SK-N-SH (cell line): ENCODE results near the gene CAMK2B. TPM values are rescaled to one million over a fixed set of nuclear protein-coding genes. Genes with fewer than 3 reads are reported as not detected.

ENCODE experiments used
- CTCF ChIA-PET: fragments of 300-600, 350-600 bp; formaldehyde crosslinking; extraction: SDS; loops from one replicate; lab custom pipeline; 2021; lab: Yijun Ruan, JAX
- POLR2A ChIA-PET: fragments of 350-600 bp; sonication (Branson Sonifier 250); formaldehyde crosslinking; extraction: SDS; loops from one replicate; lab custom pipeline; 2020; ENCODE audit warnings: antibody characterized with exemption, inconsistent platforms; lab: Yijun Ruan, JAX
- DNase-seq: peaks from one replicate; pipeline ENCODE4 v3.0.0; 2012
- H2AFZ ChIP-seq: fragments of 200-600 bp; sonication (generic); 2 replicates; pipeline ENCODE4 v1.8.1; 2016; ENCODE audit warnings: antibody characterized with exemption, mild to moderate bottlenecking, low read depth
- H3F3A ChIP-seq: fragments of 200-600 bp; sonication (generic); replicated peaks from 2 replicates; pipeline ENCODE3; 2016; ENCODE audit warnings: antibody characterized with exemption, mild to moderate bottlenecking; ENCODE audit not compliant: insufficient read depth
- H3K27ac ChIP-seq, 2 experiments: fragments of 200-500 bp in 1 of 2; fragments of 200-600 bp in 1 of 2; sonication (Bioruptor generic) in 1 of 2; sonication (generic), shearing (Covaris generic) in 1 of 2; 2 replicates each; pipeline versions ENCODE4 v1.5.1 to v1.6.1; 2014 to 2016; ENCODE audit warnings: low read depth in 2 of 2, inconsistent platforms in 1 of 2, low read length in 1 of 2, mild to moderate bottlenecking in 1 of 2, mixed read lengths in 1 of 2
- H3K27me3 ChIP-seq: fragments of 200-600 bp; sonication (generic), shearing (Covaris generic); 2 replicates; pipeline ENCODE4 v1.6.1; 2016; ENCODE audit warnings: mixed run types; ENCODE audit not compliant: insufficient read depth
- H3K36me3 ChIP-seq, 2 experiments: fragments of 200-500 bp in 1 of 2; fragments of 200-600 bp in 1 of 2; sonication (Bioruptor generic) in 1 of 2; sonication (generic) in 1 of 2; replicated peaks in 1 of 2; 2 replicates each; pipeline versions ENCODE3 to v1.5.1; 2014 to 2016; ENCODE audit warnings: low read length in 1 of 2, mild to moderate bottlenecking in 1 of 2; ENCODE audit not compliant: insufficient read depth in 2 of 2, control insufficient read depth in 1 of 2
- H3K4me1 ChIP-seq, 2 experiments: fragments of 200-500 bp in 1 of 2; fragments of 200-600 bp in 1 of 2; sonication (Bioruptor generic) in 1 of 2; sonication (generic), shearing (Covaris generic) in 1 of 2; 2 replicates each; pipeline versions ENCODE4 v1.5.1 to v1.6.1; 2014 to 2016; ENCODE audit warnings: low read depth in 1 of 2, low read length in 1 of 2, mixed run types in 1 of 2; ENCODE audit not compliant: insufficient read depth in 2 of 2, control insufficient read depth in 1 of 2
- H3K4me2 ChIP-seq: fragments of 200-600 bp; sonication (generic), shearing (Covaris generic); 2 replicates; pipeline ENCODE4 v1.6.1; 2017; ENCODE audit warnings: mixed run types
- H3K4me3 ChIP-seq, 2 experiments: fragments of 200-500 bp in 1 of 2; fragments of 200-600 bp in 1 of 2; sonication (Bioruptor generic) in 1 of 2; sonication (generic), shearing (Covaris generic) in 1 of 2; 2 replicates each; pipeline versions ENCODE4 v1.5.1 to v1.8.1; 2014 to 2016; ENCODE audit warnings: low read depth in 2 of 2, inconsistent platforms in 1 of 2, low read length in 1 of 2, mild to moderate bottlenecking in 1 of 2, mixed read lengths in 1 of 2, moderate library complexity in 1 of 2
- H3K79me2 ChIP-seq: fragments of 200-600 bp; sonication (generic); 2 replicates; pipeline ENCODE4 v1.8.1; 2017; ENCODE audit warnings: mild to moderate bottlenecking; ENCODE audit not compliant: insufficient read depth
- H3K9ac ChIP-seq: fragments of 200-600 bp; sonication (generic); 2 replicates; pipeline ENCODE4 v1.6.1; 2017; ENCODE audit warnings: mixed run types
- H3K9me2 ChIP-seq: fragments of 200-600 bp; sonication (generic); 2 replicates; pipeline ENCODE4 v1.6.1; 2017; ENCODE audit warnings: mixed run types
- H3K9me3 ChIP-seq: fragments of 200-600 bp; sonication (generic); 2 replicates; pipeline ENCODE4 v1.6.1; 2017; ENCODE audit warnings: mixed run types, mild to moderate bottlenecking, moderate library complexity
- H4K20me1 ChIP-seq: fragments of 200-600 bp; sonication (generic); 2 replicates; pipeline ENCODE4 v1.6.1; 2017; ENCODE audit warnings: mild to moderate bottlenecking, mixed run types; ENCODE audit not compliant: insufficient read depth
- CTCF ChIP-seq: fragments of 200-600 bp; sonication (generic); IDR thresholded peaks from 2 replicates; pipeline ENCODE4 v1.6.1; 2017; ENCODE audit warnings: antibody characterized with exemption, mild to moderate bottlenecking, moderate library complexity
- EZH2phosphoT487 ChIP-seq: fragments of 200-600 bp; sonication (generic); IDR thresholded peaks from 2 replicates; pipeline ENCODE4 v1.6.1; 2017; ENCODE audit warnings: low read depth, mixed run types, mild to moderate bottlenecking, antibody characterized with exemption, moderate library complexity, borderline replicate concordance
- FOXJ3 ChIP-seq: sonication (generic); formaldehyde crosslinking; IDR thresholded peaks from 2 replicates; pipeline ENCODE4 v1.5.1; 2020; ENCODE audit warnings: mild to moderate bottlenecking, missing genetic modification reagents
- GABPA ChIP-seq: IDR thresholded peaks from 2 replicates; pipeline ENCODE4 v1.4.0; 2012; ENCODE audit warnings: low read depth, mild to moderate bottlenecking
- GATA2 ChIP-seq: sonication (generic); formaldehyde crosslinking; IDR thresholded peaks from 2 replicates; pipeline ENCODE4 v1.5.0; 2020; ENCODE audit warnings: mild to moderate bottlenecking, missing genetic modification reagents
- MEF2A ChIP-seq: IDR thresholded peaks from 2 replicates; pipeline ENCODE4 v1.4.0; 2012; ENCODE audit warnings: low read depth, borderline replicate concordance
- RFX5 ChIP-seq: IDR thresholded peaks from 2 replicates; pipeline ENCODE4 v1.6.1; 2012; ENCODE audit warnings: mild to moderate bottlenecking, improper control_type of control experiment, low read length
- RXRA ChIP-seq: IDR thresholded peaks from 2 replicates; pipeline ENCODE4 v1.4.0; 2012; ENCODE audit warnings: low read depth, mild to moderate bottlenecking, borderline replicate concordance
- SIN3A ChIP-seq: IDR thresholded peaks from 2 replicates; pipeline ENCODE4 v1.6.1; 2012; ENCODE audit warnings: low read depth, mild to moderate bottlenecking, low read length, moderate library complexity, borderline replicate concordance
- SMC3 ChIP-seq: IDR thresholded peaks from 2 replicates; pipeline ENCODE4 v1.6.1; 2012; ENCODE audit warnings: low read depth, low read length, improper control_type of control experiment
- USF1 ChIP-seq: IDR thresholded peaks from 2 replicates; pipeline ENCODE4 v1.4.0; 2012; ENCODE audit warnings: low read depth, borderline replicate concordance
- WGBS: methylation state at CpG from one replicate; pipeline ENCODE4 v1.1.6; 2017; ENCODE audit warnings: low lambda C conversion rate; 5-methylcytosine and 5-hydroxymethylcytosine counted together
- polyA plus RNA-seq, 3 experiments: library from polyadenylated mRNA; depleted of rRNA; stranded (reverse); fragments of >200 nt; gene quantifications; 2 replicates each; pipeline ENCODE4 v1.2.3, GENCODE V29; 2012

CAMK2B gene
- polyA plus RNA-seq, 1 of the 3 experiments (the other 2 are of a cell fraction), result 0.20 TPM

- H2AFZ ChIP-seq, result no peak overlapping the region
- TF ChIP-seq GATA2 (CRISPR knock-in tag) (no peak), EZH2phosphoT487 (no peak), RXRA (no peak), MEF2A (no peak), SIN3A (no peak)
- H3K9me3 ChIP-seq, result no peaks in the 10 kb centered on the region
- no peak overlapping the region for H3K27ac ChIP-seq
- no peak for DNase-seq
- H3K36me3 ChIP-seq, result no peaks in the 10 kb centered on the region
- H3K79me2 ChIP-seq, result no peaks in the 10 kb centered on the region
- no peak overlapping the region for H3K9ac ChIP-seq
- ChIA-PET CTCF (interaction anchor here (0.8 to 1.4 kb wide), 3 partner anchors 14 to 110 kb away, joined by 3 to 11 read pairs (median 5); no protein-coding TSS in a partner anchor), POLR2A (no interaction called here)
- peaks cover 3 to 16% of the 10 kb centered on the region in 2 experiments; a peak in 3 of 4 replicates for H3K4me1 ChIP-seq
- H3F3A ChIP-seq, result peaks cover 4% of the 10 kb centered on the region
- 53% methylated on average over 5 of the region's 5 CpGs for WGBS
- no peaks in the 10 kb centered on the region for H3K9me2 ChIP-seq
- no peaks in the 10 kb centered on the region for H4K20me1 ChIP-seq
- H3K4me2 ChIP-seq, result no peak overlapping the region
- no peaks in the 10 kb centered on the region for H3K27me3 ChIP-seq
- H3K4me3 ChIP-seq, result no peak overlapping the region
Measured at GRCh38 chr7:44182827-44183226, 142.6 kb downstream of the CAMK2B start.

GRCh38 chr7:44180631-44181030 lies 144.8 kb downstream of the CAMK2B start:
- Histone ChIP-seq H4K20me1 (no peaks in the 10 kb centered on the region), H3F3A (peaks cover 4% of the 10 kb centered on the region), H3K9me3 (no peaks in the 10 kb centered on the region), H2AFZ (no peak overlapping the region), H3K9me2 (no peaks in the 10 kb centered on the region), H3K79me2 (no peaks in the 10 kb centered on the region), H3K27me3 (no peaks in the 10 kb centered on the region; the same call in 1 of the 2 replicates), H3K4me1 (peaks cover 4 to 23% of the 10 kb centered on the region in 2 experiments; a peak in 3 of 4 replicates)
- WGBS, result 19% methylated on average over 3 of the region's 3 CpGs
- no peak for DNase-seq
- CTCF ChIA-PET, result interaction anchor here (1.4 kb wide), 1 partner anchor 16 kb away, joined by 4 read pairs; no protein-coding TSS in a partner anchor
- TF ChIP-seq USF1 (no peak), SMC3 (no peak), FOXJ3 (CRISPR knock-in tag) (no peak), CTCF (no peak), RFX5 (no peak), GABPA (no peak)
- TF ChIP-seq, all 33 proteins: peak for 0
- POLR2A ChIA-PET, result no interaction called here
- H3K36me3 ChIP-seq, result no peaks in the 10 kb centered on the region
- H3K27ac ChIP-seq, result no peak overlapping the region
- no peak overlapping the region for H3K4me3 ChIP-seq
- H3K4me2 ChIP-seq, result no peak overlapping the region
- H3K9ac ChIP-seq, result no peak overlapping the region
